Suprapubic skin (tissue), 4 donors: ENCODE measurements around the gene ZNF577.

Experiments used
- POLR2A ChIP-seq, 2 donors: fragments of 450-650 bp; IDR thresholded peaks; one replicate each; pipeline ENCODE4 v1.6.1; 2017; ENCODE audit warnings: antibody characterized with exemption in 2 of 2, mild to moderate bottlenecking in 2 of 2, moderate library complexity in 2 of 2
- POLR2AphosphoS5 ChIP-seq, 3 donors: sonication (generic); formaldehyde crosslinking; IDR thresholded peaks; one replicate each; pipeline ENCODE4 v1.6.1; 2017; ENCODE audit warnings: antibody characterized with exemption in 3 of 3
- TF ChIP-seq, protein P1 (sequence below), 2 donors: fragments of 200-600 bp in 1 of 2; fragments of 450-650 bp in 1 of 2; sonication (generic) in 1 of 2; IDR thresholded peaks; one replicate each; pipeline ENCODE4 v1.5.1; 2016 to 2019; ENCODE audit warnings: antibody characterized with exemption in 2 of 2, mild to moderate bottlenecking in 1 of 2, moderate library complexity in 1 of 2

DNA sequence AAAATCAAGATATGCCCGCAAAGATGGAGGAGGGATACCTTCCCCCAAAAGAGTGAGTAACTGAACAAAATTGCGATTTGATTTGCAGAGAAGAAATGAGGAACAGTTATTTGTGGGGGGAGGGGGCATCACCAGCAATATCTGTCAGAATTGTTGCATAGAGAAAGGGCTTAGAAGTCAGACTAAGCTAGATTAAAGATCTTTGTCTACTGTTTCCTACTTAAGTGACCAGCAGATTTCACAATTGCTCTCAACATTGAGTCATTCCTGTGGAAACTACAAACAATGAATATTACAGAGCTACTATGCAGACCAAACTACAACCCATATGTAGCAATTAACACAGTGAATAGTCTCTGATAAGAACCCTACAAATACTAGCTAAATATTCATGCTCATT, 65.4 kb downstream of the ZNF577 start:
- TF ChIP-seq, protein P1, sequence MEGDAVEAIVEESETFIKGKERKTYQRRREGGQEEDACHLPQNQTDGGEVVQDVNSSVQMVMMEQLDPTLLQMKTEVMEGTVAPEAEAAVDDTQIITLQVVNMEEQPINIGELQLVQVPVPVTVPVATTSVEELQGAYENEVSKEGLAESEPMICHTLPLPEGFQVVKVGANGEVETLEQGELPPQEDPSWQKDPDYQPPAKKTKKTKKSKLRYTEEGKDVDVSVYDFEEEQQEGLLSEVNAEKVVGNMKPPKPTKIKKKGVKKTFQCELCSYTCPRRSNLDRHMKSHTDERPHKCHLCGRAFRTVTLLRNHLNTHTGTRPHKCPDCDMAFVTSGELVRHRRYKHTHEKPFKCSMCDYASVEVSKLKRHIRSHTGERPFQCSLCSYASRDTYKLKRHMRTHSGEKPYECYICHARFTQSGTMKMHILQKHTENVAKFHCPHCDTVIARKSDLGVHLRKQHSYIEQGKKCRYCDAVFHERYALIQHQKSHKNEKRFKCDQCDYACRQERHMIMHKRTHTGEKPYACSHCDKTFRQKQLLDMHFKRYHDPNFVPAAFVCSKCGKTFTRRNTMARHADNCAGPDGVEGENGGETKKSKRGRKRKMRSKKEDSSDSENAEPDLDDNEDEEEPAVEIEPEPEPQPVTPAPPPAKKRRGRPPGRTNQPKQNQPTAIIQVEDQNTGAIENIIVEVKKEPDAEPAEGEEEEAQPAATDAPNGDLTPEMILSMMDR (IDR thresholded peaks at IDR 0.05): no peak
- no peak for TF ChIP-seq POLR2A (IDR thresholded peaks at IDR 0.05)
- TF ChIP-seq POLR2AphosphoS5 (IDR thresholded peaks at IDR 0.05): no peak
